HG03108 (cell line): ENCODE results near the gene NUDT19.

Experiments used
- ATAC-seq: cut with Tn5 transposase; IDR thresholded peaks from one replicate; pipeline ENCODE4 v1.9.1; 2021; ENCODE audit warnings: moderate library complexity; ENCODE audit not compliant: unreplicated experiment

Gene NUDT19

GRCh38 chr19:32757189-32757588 is 65.6 kb downstream of the NUDT19 start:
- ATAC-seq, result no peak
